Activated T-cell treated with anti-CD3 and anti-CD28 coated beads, Interleukin-2, amount 50 U/mL, for 24 hours (primary cell): ENCODE measurements around the gene PTDSS2.
"Not testable (repeated sequence)": the region's sequence is repeated elsewhere in the genome, so short reads cannot be mapped to it uniquely, and the experiment has no call there.

Source experiments
- DNase-seq: peaks from one replicate; pipeline ENCODE4 v3.0.0-alpha.2; 2020
- H3K27ac Mint-ChIP-seq: 2 replicates; pipeline ENCODE4 v1.8.0; 2020; ENCODE audit warnings: mild to moderate bottlenecking, mixed read lengths
- H3K27me3 Mint-ChIP-seq: 2 replicates; pipeline ENCODE4 v1.8.0; 2020; ENCODE audit warnings: mixed read lengths
- H3K36me3 Mint-ChIP-seq: 2 replicates; pipeline ENCODE4 v1.8.0; 2020; ENCODE audit warnings: low read depth, mixed read lengths
- H3K4me1 Mint-ChIP-seq: 2 replicates; pipeline ENCODE4 v1.8.0; 2020; ENCODE audit warnings: low read depth, mixed read lengths
- H3K4me3 Mint-ChIP-seq: 2 replicates; pipeline ENCODE4 v1.8.0; 2020; ENCODE audit warnings: mild to moderate bottlenecking, moderate library complexity, mixed read lengths
- H3K9me3 Mint-ChIP-seq: 2 replicates; pipeline ENCODE4 v1.8.0; 2020; ENCODE audit warnings: mixed read lengths

PTDSS2 gene

GRCh38 chr11:419248-420005, 30.7 kb upstream of the PTDSS2 start:
- Mint-ChIP-seq H3K9me3 (no peaks in the 10 kb centered on the region), H3K4me1 (peaks cover 21% of the 10 kb centered on the region), H3K4me3 (no peak overlapping the region), H3K36me3 (peaks cover 1% of the 10 kb centered on the region), H3K27me3 (no peaks in the 10 kb centered on the region), H3K27ac (no peak overlapping the region)
- DNase-seq: peak; percentile 28

- DNase-seq: peak; percentile 24
- Mint-ChIP-seq H3K36me3 (peaks cover 6% of the 10 kb centered on the region), H3K4me1 (peaks cover 13% of the 10 kb centered on the region), H3K4me3 (no peak overlapping the region), H3K9me3 (no peaks in the 10 kb centered on the region), H3K27ac (no peak overlapping the region), H3K27me3 (no peaks in the 10 kb centered on the region)
These were observed 29.8 kb upstream of the PTDSS2 start for GRCh38 chr11:420054-420910.

GRCh38 chr11:420911-421321, 29.2 kb upstream of the PTDSS2 start:
- peaks cover 9% of the 10 kb centered on the region for H3K36me3 Mint-ChIP-seq
- peaks cover 7% of the 10 kb centered on the region for H3K4me1 Mint-ChIP-seq
- no peak overlapping the region for H3K27ac Mint-ChIP-seq
- H3K9me3 Mint-ChIP-seq: no peaks in the 10 kb centered on the region
- H3K4me3 Mint-ChIP-seq: no peak overlapping the region
- H3K27me3 Mint-ChIP-seq: no peaks in the 10 kb centered on the region
- DNase-seq: peak; percentile 20

- Mint-ChIP-seq H3K9me3 (no peaks in the 10 kb centered on the region), H3K36me3 (peaks cover 12% of the 10 kb centered on the region), H3K27ac (no peak overlapping the region), H3K4me1 (peaks cover 2% of the 10 kb centered on the region), H3K4me3 (no peak overlapping the region), H3K27me3 (no peaks in the 10 kb centered on the region)
- DNase-seq: peak; percentile 28
These were observed 27.8 kb upstream of the PTDSS2 start for GRCh38 chr11:422249-422656.

- Mint-ChIP-seq H3K27ac (no peak overlapping the region), H3K9me3 (no peaks in the 10 kb centered on the region), H3K4me1 (no peaks in the 10 kb centered on the region), H3K4me3 (no peak overlapping the region), H3K36me3 (peaks cover 19% of the 10 kb centered on the region), H3K27me3 (no peaks in the 10 kb centered on the region)
- no peak for DNase-seq
These were observed 25.8 kb upstream of the PTDSS2 start for GRCh38 chr11:424232-424631.

- not testable (repeated sequence) for H3K9me3 Mint-ChIP-seq, H3K27ac Mint-ChIP-seq, H3K4me1 Mint-ChIP-seq, H3K4me3 Mint-ChIP-seq, H3K27me3 Mint-ChIP-seq, DNase-seq
- peaks cover 23% of the 10 kb centered on the region for H3K36me3 Mint-ChIP-seq
These were observed 25.3 kb upstream of the PTDSS2 start for GRCh38 chr11:424766-425165.

- Mint-ChIP-seq H3K4me3 (no peak overlapping the region), H3K27me3 (no peaks in the 10 kb centered on the region), H3K9me3 (no peaks in the 10 kb centered on the region), H3K36me3 (peaks cover 23% of the 10 kb centered on the region), H3K4me1 (no peaks in the 10 kb centered on the region), H3K27ac (no peak overlapping the region)
- DNase-seq: no peak
These were observed 24.8 kb upstream of the PTDSS2 start for GRCh38 chr11:425301-425700.

GRCh38 chr11:426851-427250, 23.2 kb upstream of the PTDSS2 start:
- Mint-ChIP-seq H3K27me3 (no peaks in the 10 kb centered on the region), H3K27ac (no peak overlapping the region), H3K9me3 (no peaks in the 10 kb centered on the region), H3K36me3 (peaks cover 23% of the 10 kb centered on the region), H3K4me3 (no peak overlapping the region), H3K4me1 (no peaks in the 10 kb centered on the region)
- DNase-seq: peak; percentile 14

GRCh38 chr11:428295-428694, 21.8 kb upstream of the PTDSS2 start:
- H3K27ac Mint-ChIP-seq: no peak overlapping the region
- no peaks in the 10 kb centered on the region for H3K4me1 Mint-ChIP-seq
- no peak for DNase-seq
- no peaks in the 10 kb centered on the region for H3K27me3 Mint-ChIP-seq
- H3K9me3 Mint-ChIP-seq: no peaks in the 10 kb centered on the region
- H3K4me3 Mint-ChIP-seq: no peak overlapping the region
- peaks cover 26% of the 10 kb centered on the region for H3K36me3 Mint-ChIP-seq

GRCh38 chr11:429391-429790, 20.7 kb upstream of the PTDSS2 start:
- no peak for DNase-seq
- H3K27me3 Mint-ChIP-seq: no peaks in the 10 kb centered on the region
- peaks cover 26% of the 10 kb centered on the region for H3K36me3 Mint-ChIP-seq
- no peak overlapping the region for H3K27ac Mint-ChIP-seq
- no peaks in the 10 kb centered on the region for H3K9me3 Mint-ChIP-seq
- H3K4me1 Mint-ChIP-seq: no peaks in the 10 kb centered on the region
- H3K4me3 Mint-ChIP-seq: no peak overlapping the region

- Mint-ChIP-seq H3K4me1 (no peaks in the 10 kb centered on the region), H3K9me3 (no peaks in the 10 kb centered on the region), H3K27me3 (no peaks in the 10 kb centered on the region), H3K36me3 (peaks cover 22% of the 10 kb centered on the region), H3K27ac (no peak overlapping the region), H3K4me3 (no peak overlapping the region)
- no peak for DNase-seq
These were observed 20.1 kb upstream of the PTDSS2 start for GRCh38 chr11:429931-430456.

GRCh38 chr11:431921-432320, 18.2 kb upstream of the PTDSS2 start:
- Mint-ChIP-seq H3K4me1 (peaks cover 2% of the 10 kb centered on the region), H3K36me3 (peaks cover 15% of the 10 kb centered on the region), H3K27me3 (no peaks in the 10 kb centered on the region), H3K9me3 (no peaks in the 10 kb centered on the region), H3K4me3 (no peak overlapping the region), H3K27ac (no peak overlapping the region)
- no peak for DNase-seq

- no peak for DNase-seq
- Mint-ChIP-seq H3K4me1 (peaks cover 8% of the 10 kb centered on the region), H3K36me3 (peaks cover 13% of the 10 kb centered on the region), H3K27ac (no peak overlapping the region), H3K9me3 (no peaks in the 10 kb centered on the region), H3K27me3 (no peaks in the 10 kb centered on the region), H3K4me3 (no peak overlapping the region)
These were observed 17.5 kb upstream of the PTDSS2 start for GRCh38 chr11:432501-433100.

GRCh38 chr11:433111-433510, 17.0 kb upstream of the PTDSS2 start:
- H3K4me1 Mint-ChIP-seq: peaks cover 9% of the 10 kb centered on the region
- H3K36me3 Mint-ChIP-seq: peaks cover 13% of the 10 kb centered on the region

More at GRCh38 chr11:433111-433510, 17.0 kb upstream of the PTDSS2 start:
- H3K27me3 Mint-ChIP-seq: no peaks in the 10 kb centered on the region
- no peak for DNase-seq
- H3K27ac Mint-ChIP-seq: no peak overlapping the region
- no peaks in the 10 kb centered on the region for H3K9me3 Mint-ChIP-seq
- H3K4me3 Mint-ChIP-seq: no peak overlapping the region
